ENCODE results near the gene KRT15. TPM values are rescaled to one million over a fixed set of nuclear protein-coding genes. Genes with fewer than 3 reads are reported as not detected.

KRT15 gene
- total RNA-seq, 4 donors from 2014 or later = not detected

- TF ChIP-seq CTCF (IDR thresholded peaks at IDR 0.05; ENCODE audit: low read depth) = no peak
Measured at GRCh38 chr17:41468346-41468745, 50.3 kb downstream of the KRT15 start.

DNA sequence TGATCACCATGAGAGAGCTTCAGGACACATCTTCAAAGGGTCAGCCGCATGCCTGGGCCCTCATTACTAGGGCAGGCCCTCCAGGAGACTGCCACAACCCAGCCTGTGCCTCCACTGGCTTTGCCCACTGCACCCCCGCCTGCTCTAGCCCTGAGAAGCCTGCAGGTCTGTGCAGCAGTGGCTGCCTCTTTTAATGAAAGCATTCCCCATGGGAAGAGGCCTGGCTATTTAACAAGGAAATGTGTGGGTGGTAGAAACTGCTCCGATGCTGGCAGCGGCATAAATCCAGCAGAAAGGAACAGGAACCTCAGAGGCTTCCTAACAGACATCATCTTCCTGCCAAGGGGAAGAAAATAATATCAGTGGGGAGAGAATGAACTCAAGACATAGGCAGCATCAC is 51.1 kb downstream of the KRT15 start:
- no peak for TF ChIP-seq CTCF (IDR thresholded peaks at IDR 0.05; ENCODE audit: low read depth)

DNA sequence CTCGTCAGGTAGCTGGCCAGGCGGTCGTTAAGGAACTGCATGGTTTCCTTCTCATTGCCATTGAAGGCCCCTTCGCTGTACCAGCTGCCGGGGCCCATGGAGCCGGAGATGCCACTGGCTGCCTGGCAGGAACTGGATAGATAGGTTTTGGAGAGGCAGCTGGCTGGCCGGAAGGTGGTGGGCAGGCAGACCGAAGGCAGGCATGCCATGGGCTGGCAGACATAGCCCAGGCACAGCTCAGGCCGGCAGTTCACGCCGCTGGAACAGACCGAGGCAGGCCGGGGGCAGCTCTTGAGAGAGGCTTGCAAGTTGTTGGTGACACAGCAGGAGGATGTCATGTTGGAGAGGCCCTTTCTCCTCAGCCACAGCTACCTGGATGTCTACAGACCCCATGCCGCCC is 51.7 kb downstream of the KRT15 start, which contains the start of gene KRT32:
TSS of gene KRT32 (minus strand) at position 399 of the 400 bp plus-strand sequence. CDS start at position 338, 61 bp downstream.
- TF ChIP-seq CTCF (IDR thresholded peaks at IDR 0.05; ENCODE audit: low read depth) = no peak

DNA sequence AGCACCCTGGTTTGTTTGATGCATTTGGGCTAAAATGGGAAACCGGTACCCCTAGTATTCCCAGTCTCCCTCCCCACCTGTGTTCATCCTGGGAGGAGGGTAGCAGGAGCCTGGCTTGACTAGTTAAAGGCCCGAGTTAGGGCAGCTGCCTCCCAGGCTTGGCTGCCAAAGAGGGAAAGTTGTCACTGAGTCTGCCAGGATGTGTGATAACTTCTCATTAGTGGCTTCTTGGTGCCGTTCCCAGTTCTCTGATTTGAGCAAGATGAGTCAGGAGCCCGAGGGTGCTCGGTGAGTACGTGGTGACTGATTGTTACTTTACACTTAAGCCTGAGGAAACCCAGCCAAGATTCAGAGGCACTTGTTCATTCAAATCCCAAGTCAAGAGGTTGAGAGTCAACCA is 54.0 kb downstream of the KRT15 start:
- no peak for TF ChIP-seq CTCF (IDR thresholded peaks at IDR 0.05; ENCODE audit: low read depth)

- no peak for TF ChIP-seq CTCF (IDR thresholded peaks at IDR 0.05; ENCODE audit: low read depth)
Measured at GRCh38 chr17:41464173-41464572, 54.5 kb downstream of the KRT15 start.

GRCh38 chr17:41463746-41464145 is 54.9 kb downstream of the KRT15 start:
- TF ChIP-seq CTCF (IDR thresholded peaks at IDR 0.05; ENCODE audit: low read depth) = no peak

Small RNA genes lying within 50 kb of the gene (small RNA-seq; reads per million reads assigned to genes)
- not detected for gene RNU2-32P

Other genes starting within 250 kb of the KRT15 start
- gene KRTAP9-7, start 243.2 kb downstream of the KRT15 start, total RNA-seq = not detected
- gene KRTAP29-1, start 216.0 kb downstream of the KRT15 start, total RNA-seq = not detected
- not detected for gene KRTAP16-1, start 209.6 kb downstream of the KRT15 start, total RNA-seq
- gene KRTAP17-1, start 203.2 kb downstream of the KRT15 start, total RNA-seq = not detected
- gene KRT33A, start 168.1 kb downstream of the KRT15 start, total RNA-seq = not detected
- gene KRT33B, start 149.1 kb downstream of the KRT15 start, total RNA-seq = not detected
- gene KRT34, start 136.6 kb downstream of the KRT15 start, total RNA-seq = not detected
- gene KRT31, start 121.3 kb downstream of the KRT15 start, total RNA-seq = not detected
- not detected for gene KRT37, start 94.3 kb downstream of the KRT15 start, total RNA-seq
- gene KRT38, start 77.9 kb downstream of the KRT15 start, total RNA-seq = not detected
- not detected for gene KRT32, start 51.5 kb downstream of the KRT15 start, total RNA-seq
- not detected for gene KRT35, start 37.7 kb downstream of the KRT15 start, total RNA-seq
- not detected for gene KRT36, start 29.0 kb downstream of the KRT15 start, total RNA-seq
- gene KRT13, start 13.3 kb downstream of the KRT15 start, total RNA-seq = not detected
- gene KRT19, start 9.4 kb upstream of the KRT15 start, total RNA-seq = 1 to 10 TPM in 3 of 4 donors, not detected in 1; 1.7 to 9.6 (median 2.2) TPM
- not detected for gene KRT9, start 53.2 kb upstream of the KRT15 start, total RNA-seq
- 1 to 10 TPM in 2 of 4 donors, not detected in 2; 2.0 to 2.1 TPM for gene KRT14, start 68.0 kb upstream of the KRT15 start, total RNA-seq
- gene KRT16, start 93.9 kb upstream of the KRT15 start, total RNA-seq = 10 to 100 TPM in 2 of 4 donors, 1 to 10 TPM in 1, not detected in 1; 7.5 to 42.0 (median 30.4) TPM
- gene KRT17, start 105.7 kb upstream of the KRT15 start, total RNA-seq = not detected
- gene EIF1, start 170.0 kb upstream of the KRT15 start, total RNA-seq = 1,000 to 10,000 TPM in 1 of 4 donors, 100 to 1,000 TPM in 3; 563 to 1,496 (median 636) TPM
- not detected for gene GAST, start 193.4 kb upstream of the KRT15 start, total RNA-seq
- gene HAP1, start 215.8 kb upstream of the KRT15 start, total RNA-seq = not detected